MM.1S (cell line): ENCODE measurements around the gene OPTN.

ENCODE experiments used
- DNase-seq: peaks from one replicate; pipeline ENCODE4 v3.0.0-alpha.2; 2015
- H2AFZ ChIP-seq: fragments of 300-600 bp; sonication (generic); 2 replicates; pipeline ENCODE4 v1.6.0; 2016; ENCODE audit warnings: antibody characterized with exemption, low read length
- H3F3A ChIP-seq: fragments of 300-600 bp; sonication (generic); 2 replicates; pipeline ENCODE4 v1.6.1; 2016; ENCODE audit warnings: mild to moderate bottlenecking, antibody characterized with exemption, low read length, moderate library complexity, mixed read lengths; ENCODE audit not compliant: insufficient read depth
- H3K27ac ChIP-seq: fragments of 300-600 bp; sonication (generic); 2 replicates; pipeline ENCODE4 v1.5.1; 2016; ENCODE audit warnings: mild to moderate bottlenecking, low read length
- H3K27me3 ChIP-seq: fragments of 300-600 bp; sonication (generic); replicated peaks from 2 replicates; pipeline ENCODE4 v1.6.0; 2016; ENCODE audit warnings: low read length; ENCODE audit not compliant: insufficient read depth
- H3K36me3 ChIP-seq: fragments of 300-600 bp; sonication (generic); replicated peaks from 2 replicates; pipeline ENCODE4 v1.6.1; 2016; ENCODE audit warnings: mild to moderate bottlenecking, low read length, mixed read lengths; ENCODE audit not compliant: insufficient read depth
- H3K4me1 ChIP-seq: fragments of 300-600 bp; sonication (generic); 2 replicates; pipeline ENCODE4 v1.6.1; 2016; ENCODE audit warnings: low read length, mixed read lengths
- H3K4me2 ChIP-seq: fragments of 300-600 bp; sonication (generic); 2 replicates; pipeline ENCODE4 v1.6.0; 2016; ENCODE audit warnings: low read depth, low read length
- H3K4me3 ChIP-seq: fragments of 300-600 bp; sonication (generic); 2 replicates; pipeline ENCODE4 v1.5.1; 2016; ENCODE audit warnings: low read length, mixed read lengths
- H3K79me2 ChIP-seq: fragments of 300-600 bp; sonication (generic); 2 replicates; pipeline ENCODE4 v1.6.1; 2016; ENCODE audit warnings: mixed run types, low read length, mixed read lengths
- H3K9ac ChIP-seq: fragments of 300-600 bp; sonication (generic); 2 replicates; pipeline ENCODE4 v1.6.1; 2016; ENCODE audit warnings: low read length, mixed read lengths
- H3K9me2 ChIP-seq: fragments of 300-600 bp; sonication (generic); replicated peaks from 2 replicates; pipeline ENCODE4 v1.6.1; 2016; ENCODE audit warnings: mild to moderate bottlenecking, low read length, mixed read lengths; ENCODE audit not compliant: insufficient read depth
- H3K9me3 ChIP-seq: fragments of 300-600 bp; sonication (generic); replicated peaks from 2 replicates; pipeline ENCODE4 v1.6.1; 2016; ENCODE audit warnings: mild to moderate bottlenecking, low read length, mixed read lengths; ENCODE audit not compliant: insufficient read depth
- H4K20me1 ChIP-seq: fragments of 300-600 bp; sonication (generic); 2 replicates; pipeline ENCODE4 v1.6.1; 2016; ENCODE audit warnings: mild to moderate bottlenecking, low read length, moderate library complexity, mixed read lengths; ENCODE audit not compliant: insufficient read depth
- EZH2 ChIP-seq: fragments of 300-600 bp; sonication (generic); optimal IDR thresholded peaks from 2 replicates; pipeline ENCODE3; 2017; ENCODE audit warnings: low read depth, mild to moderate bottlenecking, antibody characterized with exemption, low read length, mixed read lengths
- EZH2phosphoT487 ChIP-seq: fragments of 300-600 bp; sonication (generic); IDR thresholded peaks from 2 replicates; pipeline ENCODE4 v1.6.1; 2018; ENCODE audit warnings: antibody characterized with exemption, low read length
- TF ChIP-seq, protein P1 (sequence below): fragments of 300-600 bp; sonication (generic); IDR thresholded peaks from 2 replicates; pipeline ENCODE4 v1.5.1; 2016; ENCODE audit warnings: antibody characterized with exemption, low read length, mixed read lengths

OPTN gene

DNA sequence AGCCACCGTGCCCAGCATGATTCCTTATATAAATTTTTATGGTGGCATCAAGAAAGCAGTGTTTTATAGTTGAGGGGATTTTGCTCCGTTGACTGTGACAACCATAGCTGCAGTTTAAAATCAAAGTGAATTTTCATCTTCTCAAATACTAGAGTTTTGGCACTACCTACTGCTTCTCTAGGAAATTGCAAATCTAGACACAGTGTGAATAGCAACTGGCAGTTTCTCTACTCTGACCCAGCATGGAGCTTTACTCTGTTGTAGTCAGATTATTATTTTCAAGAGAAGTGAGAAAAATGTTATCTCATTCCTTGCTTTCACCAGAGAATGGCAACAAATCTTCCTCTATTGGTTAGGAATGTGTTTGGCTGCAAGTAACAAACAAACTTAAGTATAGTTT lies 84.3 kb downstream of the OPTN start:
- Histone ChIP-seq H2AFZ (no peak overlapping the region), H3K4me3 (no peak overlapping the region), H3K27me3 (no peaks in the 10 kb centered on the region), H3K4me2 (no peak overlapping the region), H3K9me3 (no peaks in the 10 kb centered on the region), H3K27ac (no peak overlapping the region), H3K36me3 (no peaks in the 10 kb centered on the region; the same call in 1 of the 2 replicates), H3F3A (no peaks in the 10 kb centered on the region), H3K9me2 (no peaks in the 10 kb centered on the region), H3K9ac (no peak overlapping the region), H3K79me2 (no peaks in the 10 kb centered on the region), H4K20me1 (no peaks in the 10 kb centered on the region), H3K4me1 (no peaks in the 10 kb centered on the region)
- no peak for DNase-seq
- no peak for TF ChIP-seq EZH2phosphoT487
- TF ChIP-seq, protein P1, sequence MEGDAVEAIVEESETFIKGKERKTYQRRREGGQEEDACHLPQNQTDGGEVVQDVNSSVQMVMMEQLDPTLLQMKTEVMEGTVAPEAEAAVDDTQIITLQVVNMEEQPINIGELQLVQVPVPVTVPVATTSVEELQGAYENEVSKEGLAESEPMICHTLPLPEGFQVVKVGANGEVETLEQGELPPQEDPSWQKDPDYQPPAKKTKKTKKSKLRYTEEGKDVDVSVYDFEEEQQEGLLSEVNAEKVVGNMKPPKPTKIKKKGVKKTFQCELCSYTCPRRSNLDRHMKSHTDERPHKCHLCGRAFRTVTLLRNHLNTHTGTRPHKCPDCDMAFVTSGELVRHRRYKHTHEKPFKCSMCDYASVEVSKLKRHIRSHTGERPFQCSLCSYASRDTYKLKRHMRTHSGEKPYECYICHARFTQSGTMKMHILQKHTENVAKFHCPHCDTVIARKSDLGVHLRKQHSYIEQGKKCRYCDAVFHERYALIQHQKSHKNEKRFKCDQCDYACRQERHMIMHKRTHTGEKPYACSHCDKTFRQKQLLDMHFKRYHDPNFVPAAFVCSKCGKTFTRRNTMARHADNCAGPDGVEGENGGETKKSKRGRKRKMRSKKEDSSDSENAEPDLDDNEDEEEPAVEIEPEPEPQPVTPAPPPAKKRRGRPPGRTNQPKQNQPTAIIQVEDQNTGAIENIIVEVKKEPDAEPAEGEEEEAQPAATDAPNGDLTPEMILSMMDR, result no peak
- no peak for TF ChIP-seq EZH2

DNA sequence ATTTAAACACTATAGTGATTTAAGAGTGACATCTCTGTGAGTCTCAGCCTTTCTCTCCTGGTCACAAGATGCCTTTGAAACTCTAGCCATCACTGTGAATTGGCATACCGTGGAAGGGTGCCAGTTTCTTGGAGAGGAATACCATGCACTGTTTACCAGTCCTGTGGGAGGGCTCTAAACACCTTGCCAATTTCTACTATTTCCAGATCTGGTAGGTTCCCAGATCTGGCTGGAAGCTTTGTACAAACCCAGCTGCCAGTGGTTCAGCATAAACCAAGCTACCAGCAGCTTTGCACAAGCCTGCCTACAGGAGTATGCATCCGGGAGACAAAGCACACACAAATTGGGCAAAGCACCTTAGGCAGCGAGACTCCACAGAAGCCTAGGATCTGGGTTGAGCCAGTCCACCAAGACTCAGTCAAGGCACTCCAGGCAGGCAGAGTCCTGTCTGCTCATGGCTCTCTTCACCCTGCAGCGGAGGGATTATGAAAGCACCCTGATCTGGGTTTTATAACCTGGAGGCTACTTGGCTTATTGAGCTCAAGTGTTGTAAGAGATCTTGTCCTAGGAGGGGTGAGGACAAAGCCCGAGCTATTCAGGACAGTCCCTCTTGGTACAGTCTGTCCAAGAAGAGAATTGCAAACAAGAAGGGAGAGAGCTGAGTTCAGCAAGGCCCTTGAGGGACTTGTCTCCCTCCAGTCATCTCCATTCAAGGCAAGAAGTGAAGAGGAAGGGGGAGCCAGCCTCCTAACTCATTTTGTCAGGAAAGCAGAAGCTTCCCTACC lies 85.0 kb downstream of the OPTN start:
- Histone ChIP-seq H3K9ac (no peak overlapping the region), H3F3A (no peaks in the 10 kb centered on the region), H3K4me2 (no peak overlapping the region), H3K4me3 (no peak overlapping the region), H3K4me1 (no peaks in the 10 kb centered on the region), H3K27me3 (no peaks in the 10 kb centered on the region), H3K79me2 (no peaks in the 10 kb centered on the region), H3K9me2 (no peaks in the 10 kb centered on the region), H3K36me3 (no peaks in the 10 kb centered on the region; the same call in 1 of the 2 replicates), H3K9me3 (no peaks in the 10 kb centered on the region), H3K27ac (no peak overlapping the region), H4K20me1 (no peaks in the 10 kb centered on the region), H2AFZ (no peak overlapping the region)
- no peak for TF ChIP-seq EZH2
- TF ChIP-seq, protein P1, result no peak
- TF ChIP-seq EZH2phosphoT487, result no peak
- DNase-seq, result no peak

DNA sequence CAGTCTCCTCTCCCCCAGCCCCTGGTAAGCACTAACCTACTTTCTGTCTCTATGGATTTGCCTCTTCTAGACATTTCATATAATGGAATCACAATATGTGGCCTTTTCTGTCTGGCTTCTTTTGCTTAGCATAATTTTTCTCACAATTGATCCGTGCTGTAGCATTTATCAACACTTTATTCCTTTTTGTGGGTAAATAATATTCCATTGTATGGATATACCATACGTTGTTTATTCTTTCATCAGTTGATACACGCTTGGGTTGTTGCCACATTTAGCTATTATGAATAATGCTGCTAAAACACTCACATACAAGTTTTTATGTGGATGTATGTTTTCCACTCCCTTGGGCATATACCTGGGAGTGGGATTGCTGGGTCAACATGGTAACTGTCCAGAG lies 87.2 kb downstream of the OPTN start:
- Histone ChIP-seq H3K9me2 (no peaks in the 10 kb centered on the region), H2AFZ (no peak overlapping the region), H3K4me1 (no peaks in the 10 kb centered on the region), H3K36me3 (no peaks in the 10 kb centered on the region; the same call in 1 of the 2 replicates), H3K4me2 (no peak overlapping the region), H3K4me3 (no peak overlapping the region), H3K9me3 (no peaks in the 10 kb centered on the region), H3F3A (no peaks in the 10 kb centered on the region), H3K27me3 (no peaks in the 10 kb centered on the region), H3K79me2 (no peaks in the 10 kb centered on the region), H3K27ac (no peak overlapping the region), H3K9ac (no peak overlapping the region), H4K20me1 (no peaks in the 10 kb centered on the region)
- TF ChIP-seq, protein P1, result no peak
- no peak for TF ChIP-seq EZH2
- DNase-seq, result no peak
